Memory B cell (primary cell): Measurements from ENCODE around the gene PPP1R3E.

ENCODE experiments used
- ATAC-seq: fragments of 150-1000 bp; cut with Tn5 transposase; 2 replicates; pipeline ENCODE4 v1.10.0; 2021; ENCODE audit warnings: low read depth, mild to moderate bottlenecking, moderate library complexity
- DNase-seq, 2 donors: peaks; one replicate each; pipeline ENCODE4 v3.0.0; 2022; ENCODE audit warnings: low spot score in 2 of 2
- H3K27ac Mint-ChIP-seq: one replicate; pipeline ENCODE4 v1.8.0; 2022; ENCODE audit warnings: mild to moderate bottlenecking, moderate library complexity, mixed read lengths
- H3K27me3 Mint-ChIP-seq: one replicate; pipeline ENCODE4 v1.8.0; 2022; ENCODE audit warnings: mixed read lengths
- H3K36me3 Mint-ChIP-seq: one replicate; pipeline ENCODE4 v1.8.0; 2022; ENCODE audit warnings: mild to moderate bottlenecking, mixed read lengths
- H3K4me1 Mint-ChIP-seq: one replicate; pipeline ENCODE4 v1.8.0; 2022; ENCODE audit warnings: mixed read lengths
- H3K4me3 Mint-ChIP-seq: one replicate; pipeline ENCODE4 v1.8.0; 2022; ENCODE audit warnings: mild to moderate bottlenecking, moderate library complexity, mixed read lengths
- H3K9me3 Mint-ChIP-seq: one replicate; pipeline ENCODE4 v1.8.0; 2022; ENCODE audit warnings: mixed read lengths

Gene PPP1R3E, protein sequence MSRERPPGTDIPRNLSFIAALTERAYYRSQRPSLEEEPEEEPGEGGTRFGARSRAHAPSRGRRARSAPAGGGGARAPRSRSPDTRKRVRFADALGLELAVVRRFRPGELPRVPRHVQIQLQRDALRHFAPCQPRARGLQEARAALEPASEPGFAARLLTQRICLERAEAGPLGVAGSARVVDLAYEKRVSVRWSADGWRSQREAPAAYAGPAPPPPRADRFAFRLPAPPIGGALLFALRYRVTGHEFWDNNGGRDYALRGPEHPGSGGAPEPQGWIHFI

DNA sequence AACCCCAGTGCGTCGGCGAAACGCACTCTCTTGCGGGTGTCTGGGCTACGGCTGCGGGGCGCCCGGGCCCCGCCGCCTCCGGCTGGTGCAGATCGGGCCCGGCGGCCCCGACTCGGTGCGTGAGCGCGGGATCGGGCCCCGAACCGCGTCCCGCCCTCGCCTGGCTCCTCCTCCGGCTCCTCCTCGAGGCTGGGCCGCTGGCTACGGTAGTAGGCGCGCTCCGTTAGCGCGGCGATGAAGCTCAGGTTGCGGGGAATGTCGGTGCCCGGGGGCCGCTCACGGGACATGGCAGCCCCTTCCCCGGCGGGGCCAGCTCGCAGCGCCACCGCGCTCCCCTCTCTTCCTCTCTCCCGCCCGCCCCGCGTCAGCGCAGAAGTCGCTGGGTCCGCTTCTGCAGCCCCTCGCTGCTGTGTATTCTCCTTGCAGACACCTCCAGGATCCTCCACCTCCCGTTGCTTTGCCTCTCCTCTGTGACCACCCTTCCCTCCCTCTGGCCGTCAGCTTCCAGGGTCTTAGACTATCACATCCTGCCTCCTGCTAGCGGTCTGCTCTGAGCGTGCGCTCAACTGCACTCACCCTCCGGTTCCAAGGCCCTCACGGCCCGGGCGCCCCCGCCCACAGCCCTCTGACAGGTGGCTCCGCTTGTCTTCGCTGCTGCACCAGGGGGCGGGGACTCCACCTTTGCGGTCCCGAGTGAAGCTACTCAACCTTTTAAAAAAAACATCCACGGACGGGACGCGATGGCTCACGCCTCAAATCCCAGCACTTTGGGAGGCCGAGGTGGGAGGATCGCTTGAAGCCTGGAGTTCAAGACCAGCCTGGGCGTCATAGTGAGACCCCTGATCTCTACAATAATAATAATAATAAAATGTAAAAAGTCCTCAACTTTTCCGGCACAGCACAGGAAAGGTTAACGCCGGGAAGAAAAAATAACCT is at the start of gene PPP1R3E:
Gene PPP1R3E, minus strand, starts transcription at position 570 of the 936 bp plus-strand sequence. Its CDS starts 283 bp downstream, at position 287.
- Mint-ChIP-seq H3K36me3 (peaks cover 2% of the 10 kb centered on the region), H3K4me1 (peaks cover 28% of the 10 kb centered on the region), H3K9me3 (no peaks in the 10 kb centered on the region), H3K4me3 (peak within 1 kb of the TSS; percentile 98), H3K27ac (peak within 1 kb of the TSS; percentile 97), H3K27me3 (no peaks in the 10 kb centered on the region)
- ATAC-seq (peak; percentile 50), DNase-seq (peak; percentile 73 to 81)

DNA sequence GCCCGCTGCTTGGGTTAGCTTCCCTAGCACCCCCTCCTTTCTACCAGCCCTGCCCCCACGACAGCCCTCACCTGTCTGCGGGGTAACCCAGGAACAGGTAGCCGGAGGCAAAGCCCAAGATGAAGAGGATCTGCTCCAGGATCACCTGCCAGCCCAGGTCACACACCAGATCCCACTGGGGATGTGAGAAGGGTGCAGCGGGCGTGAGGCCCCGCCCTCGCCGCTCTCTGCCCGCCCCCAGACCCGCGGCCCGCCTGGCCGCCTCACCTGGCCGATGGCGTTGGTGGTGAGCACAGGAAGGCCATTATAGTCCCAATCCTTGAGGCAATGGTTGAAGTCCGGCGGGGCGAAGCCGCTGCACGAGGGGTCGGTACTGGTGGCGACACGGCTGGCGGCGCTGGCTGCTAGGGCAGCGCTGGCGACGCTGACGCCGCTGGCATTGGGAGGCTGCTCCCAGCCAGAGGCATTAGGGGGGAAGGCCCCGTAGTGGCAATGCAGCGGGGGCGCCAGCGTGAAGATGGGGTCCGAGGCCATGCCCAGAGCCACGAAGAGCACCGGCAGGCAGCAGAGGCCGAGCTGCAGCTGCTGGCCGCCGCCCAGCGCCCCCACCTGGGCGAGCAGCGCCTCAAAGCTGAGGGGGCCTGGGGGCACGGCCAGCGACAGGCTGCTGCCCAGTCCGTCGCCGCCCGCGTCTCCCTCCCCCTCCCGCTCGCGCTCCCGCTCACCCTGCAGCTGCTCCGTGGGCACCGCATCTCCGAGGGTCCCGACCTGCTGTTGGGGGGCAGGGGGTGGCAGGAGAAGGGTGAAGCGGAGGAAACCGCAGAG is 49.2 kb upstream of the PPP1R3E start:
- Mint-ChIP-seq H3K4me3 (peak overlapping the region; percentile 44), H3K4me1 (peaks cover 7% of the 10 kb centered on the region), H3K9me3 (no peaks in the 10 kb centered on the region), H3K27me3 (peaks cover 44% of the 10 kb centered on the region), H3K27ac (no peak overlapping the region), H3K36me3 (peaks cover 3% of the 10 kb centered on the region)
- peak; percentile 11 for ATAC-seq
- no peak for DNase-seq

DNA sequence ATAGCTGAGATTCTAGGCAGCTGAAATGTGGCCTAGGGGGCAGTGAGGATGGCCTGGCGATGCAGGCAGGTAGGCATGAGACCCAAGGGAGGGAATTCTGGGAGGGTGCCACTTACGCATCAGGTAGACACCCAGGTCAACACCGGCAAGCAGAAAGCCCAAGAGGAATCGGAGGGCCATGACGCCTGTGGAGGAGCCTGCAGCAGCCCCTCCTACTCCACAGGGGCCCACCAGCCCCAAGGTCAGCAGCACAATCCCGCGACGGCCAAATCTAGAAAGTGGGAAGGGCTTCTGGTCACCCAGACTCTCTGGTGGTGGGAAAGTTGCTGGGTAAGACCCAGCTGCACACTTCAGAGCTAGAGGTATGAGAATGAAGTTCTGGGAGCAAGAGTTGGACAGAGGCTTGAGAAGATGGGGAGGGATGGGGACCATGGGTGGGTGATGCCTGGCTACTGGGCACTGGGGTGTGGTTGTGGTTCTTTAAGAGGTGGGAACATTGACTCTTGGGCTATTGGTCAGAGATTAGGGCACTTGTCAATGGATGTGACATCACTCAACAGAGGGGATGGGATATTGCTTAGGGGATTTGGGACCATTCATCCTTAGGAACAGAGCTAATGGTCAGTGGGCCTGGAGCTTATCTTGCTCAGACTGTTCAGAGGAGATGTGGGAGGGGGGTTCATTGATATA is 46.6 kb upstream of the PPP1R3E start:
- no peak for DNase-seq
- Mint-ChIP-seq H3K9me3 (no peaks in the 10 kb centered on the region), H3K4me3 (no peak overlapping the region), H3K36me3 (peaks cover 3% of the 10 kb centered on the region), H3K27ac (no peak overlapping the region), H3K4me1 (peaks cover 7% of the 10 kb centered on the region), H3K27me3 (peaks cover 36% of the 10 kb centered on the region)
- no peak for ATAC-seq

DNA sequence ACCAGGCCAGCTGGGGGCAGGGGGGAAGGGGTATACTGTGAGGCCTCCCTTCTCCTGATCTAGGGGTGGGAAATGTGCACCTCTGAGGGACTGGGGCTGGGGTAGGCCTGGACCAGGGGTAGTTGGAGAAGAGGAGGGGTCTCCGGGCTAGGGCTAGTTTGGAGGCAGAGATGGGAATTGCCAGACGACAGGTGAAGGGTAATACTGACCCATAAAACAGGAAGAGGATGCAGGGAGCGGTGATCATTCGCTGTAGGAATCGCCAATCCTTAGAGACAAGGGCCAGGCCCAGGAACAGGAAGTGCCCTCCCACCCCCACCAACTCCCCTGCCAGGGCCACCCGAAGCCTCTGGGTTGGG is 45.6 kb upstream of the PPP1R3E start:
- no peak for ATAC-seq
- H3K4me3 Mint-ChIP-seq = no peak overlapping the region
- peaks cover 7% of the 10 kb centered on the region for H3K4me1 Mint-ChIP-seq
- peaks cover 3% of the 10 kb centered on the region for H3K36me3 Mint-ChIP-seq
- H3K27ac Mint-ChIP-seq = no peak overlapping the region
- H3K27me3 Mint-ChIP-seq = peaks cover 26% of the 10 kb centered on the region
- H3K9me3 Mint-ChIP-seq = no peaks in the 10 kb centered on the region
- DNase-seq = no peak

DNA sequence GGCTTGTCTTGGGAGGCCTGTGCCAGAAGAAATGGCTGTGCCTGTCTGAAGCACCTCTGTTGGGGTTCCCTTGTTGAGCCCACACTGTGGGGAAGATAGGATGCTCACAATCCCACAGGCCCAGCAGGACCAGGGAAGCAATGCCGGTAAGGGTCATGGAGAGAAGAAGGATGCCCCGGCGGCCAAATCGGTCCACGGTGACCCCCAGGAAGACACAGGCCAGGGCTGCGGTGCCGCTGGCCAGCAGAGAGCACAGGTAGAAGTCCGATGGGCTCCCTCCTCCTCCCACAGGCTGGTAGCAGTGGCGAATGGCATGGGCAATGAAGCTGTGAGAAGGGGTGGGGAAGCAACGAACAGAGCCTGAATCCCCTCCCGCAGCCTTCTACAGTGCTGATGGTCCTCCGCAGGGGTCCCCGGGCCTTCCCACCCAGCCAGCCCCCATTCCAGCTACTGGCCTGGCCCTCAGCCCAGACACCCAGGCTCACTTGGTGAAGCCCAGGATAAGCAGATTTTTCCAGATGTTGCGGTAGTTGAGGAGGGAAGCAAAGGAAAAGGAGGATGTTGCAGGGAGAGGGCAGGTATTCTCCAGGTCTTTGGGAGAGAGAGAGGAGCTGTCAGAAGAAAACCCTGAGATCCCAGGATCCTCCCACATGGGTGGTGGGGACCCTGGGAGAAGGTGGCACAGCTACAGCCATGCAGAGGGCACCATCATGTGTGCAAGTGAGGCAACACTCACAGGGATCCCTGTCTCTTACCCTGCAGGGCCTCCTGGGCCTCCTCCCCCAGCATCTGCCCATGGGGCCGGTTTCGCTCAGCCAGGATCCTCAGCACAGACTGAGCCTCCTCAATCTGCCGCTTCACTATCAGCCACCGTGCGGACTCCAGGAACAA is 45.0 kb upstream of the PPP1R3E start:
- Mint-ChIP-seq H3K27me3 (peaks cover 22% of the 10 kb centered on the region), H3K36me3 (peaks cover 3% of the 10 kb centered on the region), H3K4me1 (peaks cover 3% of the 10 kb centered on the region), H3K27ac (no peak overlapping the region), H3K4me3 (no peak overlapping the region), H3K9me3 (no peaks in the 10 kb centered on the region)
- DNase-seq = no peak
- ATAC-seq = no peak

DNA sequence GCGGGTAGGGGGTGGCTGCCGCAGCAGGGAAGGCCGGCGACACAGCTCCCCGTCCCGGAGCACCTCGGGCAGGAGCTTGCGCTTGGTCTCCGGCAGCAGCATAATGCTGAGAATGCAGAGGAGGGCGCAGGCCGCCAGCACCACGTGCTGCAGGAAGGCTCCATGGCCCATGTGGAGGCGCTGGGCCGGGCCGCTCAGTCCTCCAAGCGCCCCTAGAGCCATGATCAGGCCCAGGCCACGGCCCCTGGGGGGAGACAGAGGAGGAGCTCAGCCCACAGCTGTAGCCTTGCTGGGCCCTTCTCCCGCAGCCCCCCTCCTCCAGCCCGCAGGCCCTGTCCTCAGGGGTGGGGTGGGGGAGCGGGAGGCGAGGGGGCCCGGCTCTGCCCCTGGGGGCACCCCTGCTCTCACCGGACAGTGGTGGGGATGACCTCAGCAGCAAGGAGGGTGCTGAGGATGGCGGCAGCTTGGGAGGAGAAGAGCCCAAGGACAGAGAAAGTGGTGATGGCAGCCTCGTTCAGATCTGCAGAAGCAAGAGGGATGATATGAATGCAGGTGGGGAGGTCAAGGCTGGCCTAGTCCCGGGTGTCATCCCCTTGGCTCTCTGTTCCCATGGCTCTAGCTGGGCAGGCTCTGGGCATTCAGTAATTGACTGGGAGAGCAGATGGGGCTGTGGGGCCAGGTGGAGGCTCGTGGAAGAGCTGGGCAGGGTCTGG is 44.2 kb upstream of the PPP1R3E start:
- Mint-ChIP-seq H3K4me3 (no peak overlapping the region), H3K27ac (no peak overlapping the region), H3K4me1 (peaks cover 3% of the 10 kb centered on the region), H3K27me3 (peaks cover 22% of the 10 kb centered on the region), H3K36me3 (peaks cover 3% of the 10 kb centered on the region), H3K9me3 (no peaks in the 10 kb centered on the region)
- ATAC-seq (no peak), DNase-seq (no peak)

DNA sequence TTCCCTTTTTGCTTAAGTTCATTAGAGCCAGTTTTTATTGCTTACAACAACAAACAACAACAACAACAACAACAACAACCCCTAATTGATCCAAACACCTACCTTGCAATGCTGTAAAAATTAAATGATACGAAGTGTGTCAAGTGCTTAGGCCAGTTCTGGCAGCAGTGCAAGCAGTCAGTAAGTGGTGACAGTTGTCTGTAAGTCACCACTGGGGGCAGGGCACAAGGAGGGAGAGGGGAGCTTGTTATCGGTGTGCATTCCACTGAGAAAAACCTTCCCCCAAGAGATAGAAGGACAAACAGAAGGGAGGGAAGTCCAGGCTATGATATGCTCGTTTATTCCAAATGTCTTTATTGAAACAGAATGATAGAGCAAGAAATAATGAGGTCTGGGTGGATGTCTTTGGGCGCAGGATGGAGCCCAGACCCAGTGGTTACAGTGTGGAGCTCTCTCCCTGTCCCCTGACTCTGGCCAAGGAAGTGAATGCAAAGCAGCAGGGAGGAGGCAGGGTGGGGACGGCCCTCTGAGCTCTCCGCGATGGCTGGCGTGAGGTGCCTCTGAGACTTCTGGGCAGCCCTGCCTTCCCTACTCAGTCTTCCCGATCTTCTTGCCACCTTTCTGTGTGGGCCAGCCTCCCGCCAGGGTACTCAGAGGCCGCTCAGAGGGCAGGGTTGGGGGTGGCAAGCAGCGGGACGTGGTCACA is 43.5 kb upstream of the PPP1R3E start:
- H3K9me3 Mint-ChIP-seq = no peaks in the 10 kb centered on the region
- ATAC-seq = no peak
- H3K27me3 Mint-ChIP-seq = peaks cover 19% of the 10 kb centered on the region
- H3K36me3 Mint-ChIP-seq = peaks cover 3% of the 10 kb centered on the region
- H3K4me3 Mint-ChIP-seq = no peak overlapping the region
- peaks cover 2% of the 10 kb centered on the region for H3K4me1 Mint-ChIP-seq
- DNase-seq = no peak
- H3K27ac Mint-ChIP-seq = no peak overlapping the region

DNA sequence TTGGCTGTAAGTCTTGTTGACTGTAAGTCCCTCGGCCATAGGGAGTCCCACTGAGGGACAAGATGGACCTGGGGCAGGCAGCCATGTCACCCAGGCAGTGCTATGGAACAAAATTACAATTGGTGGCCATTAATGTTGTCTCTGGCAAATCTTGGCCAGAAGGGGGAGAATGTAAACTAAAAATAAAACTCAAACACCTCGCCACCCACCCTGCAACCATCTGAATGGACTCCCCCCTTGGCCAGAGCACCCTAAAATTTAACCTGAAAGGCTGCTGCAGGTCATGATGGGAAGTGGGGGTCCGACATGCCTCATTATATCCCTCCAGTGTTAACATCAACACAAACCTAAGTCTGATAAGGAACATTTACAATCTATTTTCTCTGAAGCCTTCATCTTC is 41.8 kb upstream of the PPP1R3E start:
- H3K4me3 Mint-ChIP-seq = no peak overlapping the region
- H3K4me1 Mint-ChIP-seq = no peaks in the 10 kb centered on the region
- ATAC-seq = no peak
- no peak for DNase-seq
- peaks cover 3% of the 10 kb centered on the region for H3K9me3 Mint-ChIP-seq
- H3K36me3 Mint-ChIP-seq = no peaks in the 10 kb centered on the region
- H3K27ac Mint-ChIP-seq = no peak overlapping the region
- peaks cover 5% of the 10 kb centered on the region for H3K27me3 Mint-ChIP-seq

DNA sequence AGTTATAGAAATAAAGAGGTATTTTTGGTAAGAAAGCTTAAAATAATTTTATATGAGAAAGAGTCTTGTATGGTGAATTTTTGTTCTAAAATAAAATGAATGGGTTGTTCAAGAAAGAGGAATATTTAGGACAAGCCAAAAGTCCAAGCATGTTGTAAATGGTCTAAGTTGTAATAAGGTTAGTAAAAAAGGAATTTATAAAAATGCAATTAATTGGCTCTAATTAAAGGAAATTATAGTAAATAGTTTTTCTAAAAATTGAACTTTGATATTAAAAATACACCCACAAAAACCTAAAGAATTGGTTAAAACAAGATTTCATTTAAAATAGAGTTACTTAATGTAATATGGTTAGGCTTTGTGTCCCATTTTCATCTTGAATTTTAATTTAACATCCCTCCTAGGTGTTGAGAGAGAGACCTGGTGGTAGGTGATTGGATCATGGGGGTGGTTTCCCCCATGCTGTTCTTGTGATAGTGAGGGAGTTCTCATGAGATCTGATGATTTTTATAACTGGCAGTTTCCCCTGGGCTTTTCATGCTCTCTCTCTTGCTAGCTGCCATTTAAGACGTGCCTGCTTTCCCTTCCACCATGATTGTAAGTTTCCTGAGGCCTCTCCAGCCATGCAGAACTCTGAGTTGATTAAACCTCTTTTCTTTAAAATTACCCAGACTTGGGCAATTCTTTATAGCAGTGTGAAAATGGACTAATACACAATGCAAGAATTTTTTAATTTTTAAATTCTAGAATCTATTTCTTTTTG is 37.0 kb upstream of the PPP1R3E start:
- Mint-ChIP-seq H3K27me3 (peaks cover 13% of the 10 kb centered on the region), H3K27ac (no peak overlapping the region), H3K4me1 (no peaks in the 10 kb centered on the region), H3K36me3 (peaks cover 3% of the 10 kb centered on the region), H3K4me3 (no peak overlapping the region), H3K9me3 (peaks cover 5% of the 10 kb centered on the region)
- ATAC-seq (no peak), DNase-seq (no peak)

DNA sequence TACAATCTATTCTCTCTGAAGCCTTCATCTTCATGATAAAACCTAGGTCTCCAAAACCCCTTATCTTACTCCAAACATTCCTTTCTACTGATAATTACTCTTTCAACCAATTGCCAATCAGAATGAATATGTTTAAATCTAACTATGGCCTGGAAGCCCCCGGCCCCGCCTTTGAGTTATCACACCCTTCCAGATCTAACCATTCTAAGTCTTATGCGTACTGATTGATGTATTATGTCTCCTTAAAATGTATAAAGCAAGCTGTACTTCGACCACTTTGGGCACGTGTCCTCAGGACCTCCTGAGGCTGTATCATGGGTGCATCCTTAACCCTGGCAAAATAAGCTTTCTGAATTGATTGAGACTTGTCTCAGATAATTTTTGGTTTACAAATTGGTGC is 33.0 kb upstream of the PPP1R3E start:
- no peak for DNase-seq
- H3K9me3 Mint-ChIP-seq = peaks cover 5% of the 10 kb centered on the region
- no peak overlapping the region for H3K27ac Mint-ChIP-seq
- ATAC-seq = no peak
- no peak overlapping the region for H3K4me3 Mint-ChIP-seq
- H3K27me3 Mint-ChIP-seq = peaks cover 14% of the 10 kb centered on the region
- H3K4me1 Mint-ChIP-seq = no peaks in the 10 kb centered on the region
- peaks cover 3% of the 10 kb centered on the region for H3K36me3 Mint-ChIP-seq

DNA sequence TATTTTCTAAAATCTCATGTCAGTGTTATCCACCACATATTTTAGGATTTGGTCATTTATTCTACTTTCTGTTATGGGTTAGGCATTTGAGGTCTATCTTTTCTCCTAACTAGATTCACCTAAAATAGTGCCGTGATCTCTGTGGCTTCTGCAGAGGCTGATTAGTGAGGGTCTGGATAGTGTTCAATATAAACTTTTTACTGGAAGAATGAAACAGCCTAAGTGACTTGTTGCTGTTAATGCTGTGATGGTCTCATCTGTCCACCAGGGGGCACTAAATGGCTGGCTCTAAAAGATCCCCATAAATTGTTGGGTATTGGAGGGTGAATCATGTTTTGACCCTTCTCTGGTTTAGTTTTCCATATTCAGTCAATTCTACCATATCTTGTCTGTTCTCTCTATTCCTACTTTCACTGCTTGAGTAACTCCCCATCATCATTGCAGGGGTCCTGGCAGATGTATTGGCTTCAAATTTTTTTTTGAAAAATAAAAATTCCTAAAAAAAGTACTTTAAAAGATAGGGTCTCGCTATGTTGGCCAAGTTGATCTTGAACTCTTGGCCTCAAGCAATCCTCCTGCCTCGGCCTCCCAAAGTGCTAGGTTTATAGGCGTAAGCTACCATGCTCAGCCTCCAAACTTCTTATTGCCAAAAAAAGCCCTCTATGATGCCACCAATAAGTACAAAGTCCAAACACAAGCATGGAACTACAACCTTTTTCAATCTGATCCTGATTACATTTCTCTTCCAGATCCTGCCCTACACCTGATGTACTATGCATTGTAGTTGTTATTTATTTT is 25.5 kb upstream of the PPP1R3E start:
- ATAC-seq = peak; percentile 69
- no peaks in the 10 kb centered on the region for H3K9me3 Mint-ChIP-seq
- no peak overlapping the region for H3K27ac Mint-ChIP-seq
- H3K4me1 Mint-ChIP-seq = peaks cover 7% of the 10 kb centered on the region
- no peak overlapping the region for H3K4me3 Mint-ChIP-seq
- peaks cover 18% of the 10 kb centered on the region for H3K36me3 Mint-ChIP-seq
- no peaks in the 10 kb centered on the region for H3K27me3 Mint-ChIP-seq
- DNase-seq = peak; percentile 47 to 50
